ENCODE data around the gene ITGB7. TPM values are rescaled to one million over a fixed set of nuclear protein-coding genes. Genes with fewer than 3 reads are reported as not detected.

The ITGB7 gene, protein sequence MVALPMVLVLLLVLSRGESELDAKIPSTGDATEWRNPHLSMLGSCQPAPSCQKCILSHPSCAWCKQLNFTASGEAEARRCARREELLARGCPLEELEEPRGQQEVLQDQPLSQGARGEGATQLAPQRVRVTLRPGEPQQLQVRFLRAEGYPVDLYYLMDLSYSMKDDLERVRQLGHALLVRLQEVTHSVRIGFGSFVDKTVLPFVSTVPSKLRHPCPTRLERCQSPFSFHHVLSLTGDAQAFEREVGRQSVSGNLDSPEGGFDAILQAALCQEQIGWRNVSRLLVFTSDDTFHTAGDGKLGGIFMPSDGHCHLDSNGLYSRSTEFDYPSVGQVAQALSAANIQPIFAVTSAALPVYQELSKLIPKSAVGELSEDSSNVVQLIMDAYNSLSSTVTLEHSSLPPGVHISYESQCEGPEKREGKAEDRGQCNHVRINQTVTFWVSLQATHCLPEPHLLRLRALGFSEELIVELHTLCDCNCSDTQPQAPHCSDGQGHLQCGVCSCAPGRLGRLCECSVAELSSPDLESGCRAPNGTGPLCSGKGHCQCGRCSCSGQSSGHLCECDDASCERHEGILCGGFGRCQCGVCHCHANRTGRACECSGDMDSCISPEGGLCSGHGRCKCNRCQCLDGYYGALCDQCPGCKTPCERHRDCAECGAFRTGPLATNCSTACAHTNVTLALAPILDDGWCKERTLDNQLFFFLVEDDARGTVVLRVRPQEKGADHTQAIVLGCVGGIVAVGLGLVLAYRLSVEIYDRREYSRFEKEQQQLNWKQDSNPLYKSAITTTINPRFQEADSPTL
- 100 to 1,000 TPM; 166 to 180 TPM for total RNA-seq
- polyA plus RNA-seq (2013, experiment 1 of 2), result 161 TPM
- 209 TPM for polyA plus RNA-seq (2013, experiment 2 of 2)
- total RNA-seq, result 32.6 to 451 (median 165) reads per million in 172 experiments

DNA sequence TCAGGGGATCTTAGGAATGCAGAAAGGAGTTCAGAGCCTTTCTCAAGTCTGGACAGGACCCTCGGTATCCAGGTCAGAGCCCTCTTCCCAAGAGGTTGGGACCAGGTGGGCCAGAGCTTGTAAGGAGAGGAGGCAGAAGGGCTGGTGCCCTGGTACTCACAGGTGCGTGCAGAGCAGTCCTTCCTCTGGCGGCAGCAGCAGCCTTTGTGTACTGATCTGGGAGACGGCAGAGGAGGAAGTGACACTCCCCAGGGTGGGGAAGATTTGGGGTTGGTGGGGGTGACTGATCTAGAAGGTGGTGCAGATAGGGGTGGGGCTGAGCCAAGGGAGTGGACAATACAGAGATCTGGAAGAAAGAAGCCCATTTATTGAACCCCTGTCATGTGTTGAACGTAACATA lies at the start of gene ITGB7:
TSS of gene ITGB7 (minus strand) at position 210 of the 400 bp plus-strand sequence. CDS start 6,808 bp downstream, outside the sequence.
- intact Hi-C loops (cut with DNase I, micrococcal nuclease), result loop anchor here in 1 of 2 experiments (2.0 kb wide), 1 partner anchor 16 kb away; no protein-coding TSS in a partner anchor
- H3K36me3 ChIP-seq (ENCODE audit: insufficient read depth, low read length), result peaks cover 22% of the 10 kb centered on the region
- H3K27me3 ChIP-seq (ENCODE audit: control insufficient read depth in 1 of 2, insufficient read depth in 2 of 2, low read length in 2 of 2), result no peaks in the 10 kb centered on the region
- TF ChIP-seq, protein P1, sequence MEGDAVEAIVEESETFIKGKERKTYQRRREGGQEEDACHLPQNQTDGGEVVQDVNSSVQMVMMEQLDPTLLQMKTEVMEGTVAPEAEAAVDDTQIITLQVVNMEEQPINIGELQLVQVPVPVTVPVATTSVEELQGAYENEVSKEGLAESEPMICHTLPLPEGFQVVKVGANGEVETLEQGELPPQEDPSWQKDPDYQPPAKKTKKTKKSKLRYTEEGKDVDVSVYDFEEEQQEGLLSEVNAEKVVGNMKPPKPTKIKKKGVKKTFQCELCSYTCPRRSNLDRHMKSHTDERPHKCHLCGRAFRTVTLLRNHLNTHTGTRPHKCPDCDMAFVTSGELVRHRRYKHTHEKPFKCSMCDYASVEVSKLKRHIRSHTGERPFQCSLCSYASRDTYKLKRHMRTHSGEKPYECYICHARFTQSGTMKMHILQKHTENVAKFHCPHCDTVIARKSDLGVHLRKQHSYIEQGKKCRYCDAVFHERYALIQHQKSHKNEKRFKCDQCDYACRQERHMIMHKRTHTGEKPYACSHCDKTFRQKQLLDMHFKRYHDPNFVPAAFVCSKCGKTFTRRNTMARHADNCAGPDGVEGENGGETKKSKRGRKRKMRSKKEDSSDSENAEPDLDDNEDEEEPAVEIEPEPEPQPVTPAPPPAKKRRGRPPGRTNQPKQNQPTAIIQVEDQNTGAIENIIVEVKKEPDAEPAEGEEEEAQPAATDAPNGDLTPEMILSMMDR (IDR thresholded peaks at IDR 0.05), result no peak
- ATAC-seq (ENCODE audit: poor library complexity), result peak; percentile 89
- peak within 1 kb of the TSS; percentile 73 for H3K27ac Mint-ChIP-seq
- H3K4me3 Mint-ChIP-seq, result peak within 1 kb of the TSS; percentile 84
- peaks cover 66% of the 10 kb centered on the region for H3K4me1 Mint-ChIP-seq (ENCODE audit: low read depth)
- H3K27me3 Mint-ChIP-seq, result no peaks in the 10 kb centered on the region
- ChIA-PET CTCF (interaction anchor here (0.6 to 1.5 kb wide), 4 partner anchors 9 to 81 kb away, joined by 3 to 7 read pairs (median 4); no protein-coding TSS in a partner anchor), POLR2A (interaction anchor here (0.6 to 5.0 kb wide), 15 partner anchors 9 to 1084 kb away, joined by 3 to 45 read pairs (median 4); partner anchors contain the start of genes AAAS, CSAD, ESPL1 and PFDN5)
- peaks cover 41% of the 10 kb centered on the region for H3K36me3 Mint-ChIP-seq (ENCODE audit: low read depth)
- H3K9me3 ChIP-seq (ENCODE audit: control insufficient read depth in 1 of 2, insufficient read depth in 1 of 2, low read length in 2 of 2), result no peaks in the 10 kb centered on the region
- peak within 1 kb of the TSS; percentile 84 for H3K4me3 ChIP-seq (ENCODE audit: low read length)
- no peaks in the 10 kb centered on the region for H3K9me3 Mint-ChIP-seq
- peak; percentile 43 to 87 (median 70) for DNase-seq
- peaks cover 81% of the 10 kb centered on the region for H3K4me1 ChIP-seq (ENCODE audit: insufficient read depth, low read length)
- H3K27ac ChIP-seq (ENCODE audit: low read depth in 1 of 2, low read length in 2 of 2), result peak within 1 kb of the TSS; percentile 70 to 82

DNA sequence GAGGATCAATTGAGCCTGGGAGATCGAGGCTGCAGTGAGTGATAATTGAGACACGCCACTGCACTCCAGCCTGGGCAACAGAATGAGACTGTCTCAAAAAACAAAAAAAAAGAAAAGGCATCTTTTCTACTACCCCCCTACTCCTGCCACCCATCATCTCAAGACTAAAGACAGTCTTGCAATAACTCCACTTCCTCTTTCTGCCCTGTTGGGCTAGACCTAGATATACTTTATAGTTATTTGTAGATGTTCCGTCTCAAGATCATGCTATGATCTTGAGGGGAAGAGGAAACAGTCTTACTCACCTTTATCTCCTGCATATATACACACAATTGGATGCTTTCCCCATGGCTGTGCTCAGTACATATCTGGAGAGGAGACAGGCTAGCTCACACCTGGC lies 48.9 kb upstream of the ITGB7 start:
- peak overlapping the region; percentile 77 for H3K27ac Mint-ChIP-seq
- intact Hi-C loops (cut with DNase I, micrococcal nuclease), result no loop called here
- ChIA-PET CTCF (no interaction called here), POLR2A (no interaction called here)
- peak overlapping the region; percentile 67 for H3K4me3 Mint-ChIP-seq
- Histone ChIP-seq H3K4me3 (ENCODE audit: low read length) (no peak overlapping the region), H3K27ac (ENCODE audit: low read depth in 1 of 2, low read length in 2 of 2) (no peak overlapping the region), H3K9me3 (ENCODE audit: control insufficient read depth in 1 of 2, insufficient read depth in 1 of 2, low read length in 2 of 2) (no peaks in the 10 kb centered on the region), H3K27me3 (ENCODE audit: control insufficient read depth in 1 of 2, insufficient read depth in 2 of 2, low read length in 2 of 2) (no peaks in the 10 kb centered on the region), H3K36me3 (ENCODE audit: insufficient read depth, low read length) (peaks cover 20% of the 10 kb centered on the region), H3K4me1 (ENCODE audit: insufficient read depth, low read length) (peaks cover 50% of the 10 kb centered on the region)
- H3K27me3 Mint-ChIP-seq, result no peaks in the 10 kb centered on the region
- peaks cover 51% of the 10 kb centered on the region for H3K4me1 Mint-ChIP-seq (ENCODE audit: low read depth)
- peaks cover 16% of the 10 kb centered on the region for H3K36me3 Mint-ChIP-seq (ENCODE audit: low read depth)
- DNase-seq (no peak), ATAC-seq (ENCODE audit: poor library complexity) (no peak)
- TF ChIP-seq, protein P1 (IDR thresholded peaks at IDR 0.05), result no peak
- H3K9me3 Mint-ChIP-seq, result no peaks in the 10 kb centered on the region

All from CD4-positive, alpha-beta T cell (primary cell).